ENCODE data around the gene SORBS1.

SORBS1 gene

DNA sequence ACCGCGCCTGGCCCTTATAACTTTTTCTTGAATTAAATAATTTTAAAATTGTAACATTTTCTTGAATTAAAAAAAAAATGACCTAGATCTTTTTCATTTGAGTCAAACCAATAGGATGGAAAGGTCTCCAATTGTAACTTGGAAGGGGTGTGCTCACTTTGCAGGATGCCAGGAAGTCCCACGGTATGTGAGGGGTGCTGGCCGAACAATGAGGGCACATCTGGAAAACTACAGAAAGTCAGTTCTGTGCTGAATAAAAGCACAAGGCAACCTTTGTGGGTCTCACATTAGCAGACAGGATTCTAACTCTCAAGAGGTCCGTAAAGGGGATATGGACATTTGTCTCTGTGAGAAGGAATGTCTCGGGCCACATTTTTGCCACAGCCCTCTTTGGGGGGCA lies 217.6 kb downstream of the SORBS1 start:
- no peak for DNase-seq (ENCODE audit: low read depth)

DNA sequence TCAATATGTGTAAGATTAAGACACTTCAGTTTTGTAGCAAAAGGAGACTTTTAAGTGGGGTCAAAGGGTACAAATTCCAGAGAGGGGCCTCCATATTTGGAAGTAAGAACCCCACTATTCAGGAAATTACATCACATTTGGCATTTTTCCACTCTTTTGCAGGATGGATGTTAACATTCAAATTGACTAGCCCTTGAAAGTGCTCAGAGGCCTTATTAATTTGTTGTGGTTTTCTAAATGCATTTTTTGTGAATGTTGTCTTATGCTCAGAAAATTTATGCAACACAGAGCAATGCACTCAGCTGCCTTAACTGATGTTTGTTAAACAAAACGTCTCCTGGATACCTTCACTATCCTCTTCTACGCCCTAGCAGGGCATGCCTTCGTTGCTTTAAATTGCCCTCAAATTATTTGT lies 219.4 kb downstream of the SORBS1 start:
- DNase-seq (ENCODE audit: low read depth): no peak

DNA sequence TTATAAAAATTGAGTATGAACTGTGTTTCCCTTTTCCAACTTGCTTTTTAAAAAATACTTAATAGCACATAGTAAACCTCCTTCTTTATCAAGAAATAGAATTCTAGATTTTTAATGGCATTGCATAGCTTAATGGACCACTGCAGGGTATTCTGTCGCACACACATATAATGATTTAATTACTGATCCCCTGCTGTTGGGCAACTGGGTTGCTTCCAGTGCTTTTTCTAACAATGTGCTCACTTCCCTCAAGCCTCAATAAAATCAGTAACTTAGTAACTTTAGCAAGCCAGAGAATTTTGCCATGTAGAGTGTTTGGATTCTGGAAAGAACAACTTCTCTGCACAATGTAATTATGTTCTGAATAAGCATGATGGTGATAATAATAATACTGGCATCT lies 221.3 kb downstream of the SORBS1 start:
- no peak for DNase-seq (ENCODE audit: low read depth)

DNA sequence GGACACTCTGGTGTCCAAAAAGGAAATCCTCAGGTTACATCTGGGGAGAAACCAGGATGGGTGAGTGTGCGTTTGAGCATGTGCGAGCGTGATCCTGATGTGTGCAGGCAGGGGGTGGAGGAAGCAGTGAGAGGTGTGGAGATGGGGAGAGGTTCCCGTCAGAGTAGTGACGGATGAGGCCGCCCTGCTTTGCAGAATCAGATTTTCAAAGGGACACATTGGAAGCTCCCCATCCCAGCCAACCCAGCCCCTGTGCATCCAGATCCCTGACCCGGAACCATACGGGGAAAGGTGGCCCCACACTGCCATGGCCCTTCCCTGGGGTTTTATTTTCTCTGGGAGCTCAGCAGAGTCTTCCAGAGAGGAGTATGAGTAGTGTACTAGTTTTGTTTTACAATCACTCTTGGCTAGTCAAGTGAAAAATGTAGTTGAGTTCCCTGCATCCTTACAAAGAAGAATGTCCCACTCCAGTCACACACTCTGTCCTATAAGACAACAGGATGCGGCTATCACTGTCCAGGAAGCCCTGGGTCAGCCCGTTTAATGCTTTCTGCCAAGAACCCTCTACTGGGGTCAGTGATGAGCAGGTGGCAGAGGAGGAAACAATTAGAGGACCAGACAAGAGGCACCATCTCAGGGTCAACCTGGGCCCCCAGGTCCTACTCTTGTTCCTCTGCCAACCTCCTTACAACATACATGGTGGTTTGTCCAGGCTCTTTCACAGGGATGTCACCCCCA lies 223.6 kb downstream of the SORBS1 start:
- DNase-seq (ENCODE audit: low read depth): no peak

DNA sequence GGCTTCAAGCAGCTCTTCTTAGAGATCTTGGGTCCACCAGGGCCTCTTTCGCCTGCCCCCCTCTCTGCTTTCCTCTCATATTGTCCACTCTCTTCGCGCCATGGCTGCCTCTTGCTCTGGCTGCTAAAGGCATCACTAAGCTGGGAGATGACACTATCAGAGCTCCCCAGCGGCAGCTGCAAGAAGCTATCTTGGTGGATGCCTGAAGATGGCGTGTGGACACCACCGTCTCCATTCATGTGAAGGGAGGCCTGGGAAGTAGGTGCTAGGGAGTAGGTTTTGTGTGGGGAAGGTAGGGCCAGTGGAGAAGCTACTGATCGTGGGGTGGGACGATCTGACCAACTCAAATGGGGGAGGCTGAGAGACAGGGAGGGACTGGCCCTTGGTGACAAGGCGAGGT lies 224.5 kb downstream of the SORBS1 start:
- DNase-seq (ENCODE audit: low read depth): no peak

DNA sequence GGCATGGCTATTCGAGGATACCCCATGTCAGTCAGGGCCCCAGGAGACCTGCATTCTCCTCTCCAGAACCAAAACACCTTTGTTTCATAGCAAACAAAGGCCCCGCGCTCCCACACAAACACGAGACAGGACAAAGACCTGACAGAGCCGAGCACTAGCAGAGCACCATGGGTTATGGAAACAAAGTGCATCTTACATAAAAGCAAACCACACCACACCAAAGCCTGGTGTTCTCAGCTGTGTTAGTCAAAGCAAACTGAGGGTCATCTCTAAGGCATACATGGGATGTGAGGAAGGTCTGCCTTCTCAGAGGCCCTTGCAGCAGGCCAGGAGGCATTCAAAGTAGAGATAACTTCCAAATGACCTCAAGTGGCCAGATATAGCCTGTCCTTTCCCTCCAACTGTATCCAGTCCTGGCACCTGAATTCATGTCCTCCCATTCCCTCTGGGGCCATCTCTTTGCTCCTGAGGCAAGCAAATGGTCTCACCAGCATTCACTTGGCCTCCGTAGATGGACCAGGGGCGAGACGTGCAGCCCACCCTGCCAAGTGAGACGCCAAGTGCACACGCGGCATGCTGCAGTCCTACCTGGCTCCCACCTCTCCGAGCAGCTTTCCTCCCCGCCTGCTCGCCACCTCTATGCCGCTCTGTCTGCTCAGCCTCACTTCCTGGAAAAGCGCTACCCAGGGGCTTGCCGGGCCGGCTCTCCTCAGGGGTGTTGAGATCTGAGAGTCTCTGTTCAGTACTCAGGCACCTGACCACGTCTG lies 225.1 kb downstream of the SORBS1 start:
- no peak for DNase-seq (ENCODE audit: low read depth)

DNA sequence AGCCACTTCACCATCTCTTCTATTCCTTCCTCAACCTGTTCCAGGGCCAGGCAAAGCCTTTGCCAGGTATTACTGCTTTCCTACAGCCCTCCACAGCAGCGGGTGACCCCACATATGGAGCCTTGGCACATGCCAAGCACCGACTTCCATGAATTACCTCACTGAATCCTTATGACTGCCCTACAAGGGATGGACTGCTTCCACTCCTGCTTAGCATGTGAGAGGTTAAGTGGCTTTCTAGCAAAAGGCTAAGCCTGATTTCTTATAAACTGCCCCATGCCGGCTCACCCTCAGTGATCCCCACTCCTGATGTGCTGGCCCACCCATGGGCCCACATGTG lies 226.4 kb downstream of the SORBS1 start:
- no peak for DNase-seq (ENCODE audit: low read depth)

DNA sequence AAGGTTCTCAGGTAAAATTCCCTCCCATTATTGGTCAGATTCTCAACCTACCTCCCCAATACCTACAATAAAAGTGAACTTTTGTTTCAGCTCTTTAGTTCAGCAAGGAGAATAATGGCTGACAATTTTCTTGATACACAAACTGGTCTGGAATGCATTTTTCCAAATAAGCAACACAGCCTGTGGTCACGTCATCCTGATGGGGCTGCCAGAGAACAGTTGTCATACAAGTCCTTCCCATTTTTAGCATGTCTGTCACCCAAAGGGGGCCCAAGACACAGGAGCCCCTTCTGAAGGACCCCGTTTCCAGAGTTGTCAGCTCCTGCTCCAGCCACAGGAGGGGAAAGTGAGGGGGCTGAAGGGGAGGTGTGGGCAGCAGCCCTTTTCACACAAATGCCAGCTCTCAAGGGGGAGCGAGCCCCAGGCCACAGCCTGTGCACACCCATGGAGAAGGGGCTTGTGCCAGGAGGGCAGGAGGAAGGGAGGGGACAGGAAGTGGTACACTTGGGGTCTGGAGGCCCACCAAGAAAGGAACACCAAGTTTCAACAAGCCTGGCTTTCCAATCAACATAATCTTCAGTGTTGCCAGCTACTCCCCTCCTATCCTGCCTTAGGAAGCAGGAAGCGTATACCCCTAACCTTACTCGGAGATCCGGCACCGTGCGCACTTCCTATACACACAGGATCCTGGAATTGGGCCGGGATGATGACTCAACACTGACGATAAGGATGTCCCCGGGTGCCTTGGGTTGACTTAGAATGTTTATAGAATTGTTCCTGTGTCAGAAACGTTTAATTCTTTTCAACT lies 227.0 kb downstream of the SORBS1 start:
- no peak for DNase-seq (ENCODE audit: low read depth)

DNA sequence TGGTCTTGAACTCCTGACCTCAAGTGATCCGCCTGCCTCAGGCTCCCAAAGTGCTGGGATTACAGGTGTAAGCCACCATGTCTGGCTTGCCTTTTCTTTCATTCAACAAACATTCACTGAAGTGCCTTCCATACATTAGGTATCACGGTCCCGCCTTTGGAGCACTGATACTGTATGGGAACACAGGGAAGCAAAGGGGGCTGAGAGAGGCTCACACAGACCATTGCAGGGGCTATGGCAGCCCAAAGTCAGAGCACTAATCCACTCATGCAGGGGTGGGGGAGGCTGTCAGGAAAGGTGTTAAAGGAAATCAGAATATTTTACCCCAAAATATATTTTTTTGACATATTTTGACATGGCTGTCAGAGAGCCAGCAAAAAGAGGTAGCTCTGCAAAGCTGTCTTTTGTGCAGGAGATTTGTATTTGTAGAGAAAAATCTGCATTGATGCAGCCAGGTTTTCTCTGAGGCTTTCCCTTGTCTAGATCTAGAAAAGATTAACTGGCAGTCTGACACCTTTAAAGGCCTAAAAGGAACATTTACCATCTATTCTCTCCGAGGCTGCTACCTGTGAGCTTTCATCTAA lies 228.4 kb downstream of the SORBS1 start:
- no peak for DNase-seq (ENCODE audit: low read depth)

DNA sequence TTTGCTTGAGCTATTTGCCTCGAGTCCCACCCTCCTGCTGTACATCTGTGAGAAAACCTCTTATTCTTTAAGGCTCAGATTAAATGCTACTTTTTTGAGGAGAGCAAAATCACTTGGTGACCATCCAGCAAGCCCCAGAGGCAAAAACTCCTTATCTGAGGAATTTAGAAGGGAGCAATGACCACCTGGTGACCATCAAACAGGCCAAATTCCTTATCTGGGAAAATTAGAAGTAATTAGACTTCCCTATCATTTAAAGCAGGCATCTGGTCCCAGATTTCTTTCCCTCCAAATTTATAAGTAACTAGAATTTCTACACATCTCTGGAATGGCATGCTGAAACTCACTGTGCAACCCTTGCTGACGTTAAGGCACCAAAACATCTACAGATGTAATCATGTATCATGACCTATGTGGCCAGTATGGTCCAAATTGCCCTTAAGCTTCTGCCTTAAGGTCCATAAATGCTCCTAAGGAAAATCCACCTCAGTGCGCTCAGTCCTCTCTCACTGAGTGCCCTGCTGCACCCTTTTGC lies 229.5 kb downstream of the SORBS1 start:
- DNase-seq (ENCODE audit: low read depth): no peak

DNA sequence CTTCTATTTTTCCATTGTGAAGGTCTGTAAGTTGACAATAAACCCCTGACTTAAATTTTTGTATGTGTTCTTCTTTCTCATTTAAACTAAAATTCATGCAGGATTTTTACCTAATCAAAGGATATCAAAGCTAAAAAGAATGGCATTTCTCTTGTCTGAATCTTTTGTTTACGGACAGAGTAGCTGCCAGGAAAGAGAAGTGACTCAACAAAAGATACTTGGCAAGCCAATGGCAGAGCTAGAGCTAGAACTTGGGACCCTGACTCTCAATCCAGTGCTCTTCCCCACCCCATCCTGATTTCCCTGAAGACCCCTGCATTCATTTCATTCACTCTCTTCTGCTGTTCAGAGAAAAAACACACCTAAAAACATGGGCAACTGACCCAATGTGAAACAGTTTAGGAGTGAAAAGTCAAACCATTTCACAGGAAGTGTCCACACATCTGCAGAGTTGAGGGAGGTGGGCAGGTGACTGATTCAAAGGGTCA lies 230.2 kb downstream of the SORBS1 start:
- no peak for DNase-seq (ENCODE audit: low read depth)

DNA sequence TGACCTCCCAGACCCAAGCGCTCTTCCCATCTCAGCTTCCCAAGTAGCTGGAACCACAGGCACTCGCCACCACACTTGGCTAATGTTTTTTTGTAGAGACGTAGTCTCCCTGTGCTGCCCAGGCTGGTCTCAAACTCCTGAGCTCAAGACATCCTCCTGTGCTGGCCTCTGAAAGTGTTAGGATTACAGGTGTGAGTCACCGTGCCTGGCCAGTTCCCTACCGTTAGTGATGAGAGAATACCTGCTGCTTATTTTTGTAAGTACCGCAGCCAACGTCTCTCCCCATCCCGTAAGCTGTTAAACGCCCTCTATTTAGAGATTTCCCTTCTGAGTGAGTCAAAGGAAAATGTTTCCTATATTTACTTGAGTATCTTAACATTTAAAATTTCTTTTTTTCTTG lies 231.9 kb downstream of the SORBS1 start:
- DNase-seq (ENCODE audit: low read depth): no peak

DNA sequence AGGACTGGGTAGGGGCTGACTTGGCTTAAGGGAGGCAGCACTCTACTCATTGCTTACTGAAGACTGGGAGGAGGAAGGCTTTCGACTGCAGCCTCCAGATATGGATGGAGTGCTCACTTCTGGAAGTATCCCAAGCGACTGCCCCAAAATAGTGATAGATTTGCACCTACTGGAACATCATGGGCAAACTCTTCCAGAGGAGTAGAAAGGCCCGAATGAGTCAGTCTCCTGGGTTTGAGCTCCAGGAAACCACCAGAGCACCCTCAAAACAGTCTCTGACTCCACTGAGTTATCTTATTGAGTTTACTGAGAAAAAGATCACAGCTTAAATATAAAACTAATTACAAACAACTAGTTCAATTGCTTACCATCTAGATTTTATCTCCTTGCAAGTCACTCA lies 233.2 kb downstream of the SORBS1 start:
- DNase-seq (ENCODE audit: low read depth): no peak

DNA sequence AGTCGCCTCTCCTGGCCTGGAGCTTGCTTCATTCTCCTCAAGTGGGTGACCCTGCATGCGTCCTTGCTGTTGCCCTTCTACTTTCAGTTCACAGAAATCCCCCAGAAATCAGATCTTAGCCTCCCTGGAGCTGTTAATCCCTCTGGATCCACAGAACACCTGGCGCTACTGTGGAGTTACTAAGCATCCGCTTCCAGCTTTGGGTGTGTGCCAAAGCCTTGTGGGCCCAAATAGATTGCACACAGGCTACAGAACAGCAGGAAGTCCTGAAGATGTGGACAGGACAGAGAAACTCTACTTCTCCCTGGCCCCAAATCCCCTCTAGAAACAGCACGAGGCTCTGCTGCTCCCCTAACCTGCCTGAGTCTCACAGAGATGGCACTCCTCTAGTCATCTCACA lies 233.8 kb downstream of the SORBS1 start:
- DNase-seq (ENCODE audit: low read depth): no peak

DNA sequence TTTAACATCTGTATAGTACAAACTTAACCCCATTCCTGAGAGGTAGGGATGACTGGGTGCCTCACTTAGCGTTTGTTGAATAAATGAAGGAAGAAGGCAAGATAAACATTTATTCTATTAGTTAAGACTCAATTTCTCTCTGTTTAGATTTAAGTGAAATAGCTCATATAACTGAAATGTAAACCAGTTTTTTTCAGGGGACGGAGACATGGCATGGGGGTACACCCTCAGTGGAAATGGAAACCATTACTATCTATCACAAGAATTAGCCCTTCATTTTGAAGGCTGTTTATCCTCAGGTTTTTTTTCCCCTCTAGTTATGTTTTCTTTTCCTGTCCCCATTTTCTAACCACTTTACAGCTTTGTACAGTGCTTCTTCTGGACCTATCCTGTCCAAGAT lies 234.8 kb downstream of the SORBS1 start:
- no peak for DNase-seq (ENCODE audit: low read depth)

DNA sequence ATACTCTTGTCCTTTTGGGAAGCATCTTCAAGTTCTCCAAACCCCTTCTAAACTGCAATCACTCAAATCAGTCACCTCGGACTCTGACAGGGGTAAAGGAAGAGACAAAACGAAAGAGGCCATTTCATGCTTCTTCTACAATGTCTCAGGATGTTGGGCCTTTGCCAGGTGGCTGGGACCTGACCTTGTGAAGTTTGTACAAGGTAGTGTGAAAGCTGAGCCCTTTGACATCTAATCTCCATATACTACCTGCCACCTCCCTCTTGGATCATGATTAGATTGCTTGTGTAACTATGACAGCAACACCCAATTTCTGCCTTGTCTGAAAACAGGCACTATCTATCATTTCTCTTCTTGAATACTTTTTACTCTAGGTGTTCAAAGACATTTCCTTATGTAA lies 235.3 kb downstream of the SORBS1 start:
- DNase-seq (ENCODE audit: low read depth): no peak

DNA sequence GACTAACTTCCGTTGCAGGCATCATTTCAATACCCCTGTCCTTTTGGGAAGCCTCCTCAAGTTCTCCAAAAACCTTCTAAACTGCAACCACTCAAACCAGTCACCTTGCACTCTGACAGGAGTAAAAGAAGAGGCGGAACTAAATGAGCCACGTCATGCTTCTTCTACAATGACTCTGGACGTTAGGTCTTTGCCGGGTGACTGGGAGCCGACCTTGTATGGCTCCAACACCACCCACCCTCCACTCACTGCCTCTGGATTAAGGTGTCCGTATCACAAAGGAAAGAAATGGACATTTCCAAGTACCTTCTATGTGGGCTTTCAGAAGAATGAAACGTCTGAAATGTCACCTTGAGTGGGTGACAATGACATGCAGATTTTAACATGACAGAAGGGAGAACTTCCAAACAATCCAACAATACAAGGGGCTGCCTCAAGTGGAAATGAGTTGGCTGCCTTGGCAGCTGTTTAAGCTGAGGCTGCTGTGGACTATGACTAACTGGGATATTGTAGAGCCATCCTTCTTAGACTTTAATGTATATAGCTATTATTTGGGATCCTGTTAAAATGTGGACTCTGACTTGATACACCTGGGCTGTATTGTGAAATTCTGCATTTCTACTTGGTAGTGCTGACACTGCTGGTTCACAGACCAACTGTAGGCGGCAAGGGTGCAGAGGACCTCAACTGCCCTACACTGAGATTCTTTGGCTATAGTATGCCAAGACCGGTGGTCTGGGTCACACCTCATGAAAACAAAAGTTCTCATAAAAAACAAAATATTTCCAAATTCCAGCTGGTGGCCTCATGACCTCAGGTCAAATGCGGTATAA lies 236.5 kb downstream of the SORBS1 start:
- DNase-seq (ENCODE audit: low read depth): no peak

DNA sequence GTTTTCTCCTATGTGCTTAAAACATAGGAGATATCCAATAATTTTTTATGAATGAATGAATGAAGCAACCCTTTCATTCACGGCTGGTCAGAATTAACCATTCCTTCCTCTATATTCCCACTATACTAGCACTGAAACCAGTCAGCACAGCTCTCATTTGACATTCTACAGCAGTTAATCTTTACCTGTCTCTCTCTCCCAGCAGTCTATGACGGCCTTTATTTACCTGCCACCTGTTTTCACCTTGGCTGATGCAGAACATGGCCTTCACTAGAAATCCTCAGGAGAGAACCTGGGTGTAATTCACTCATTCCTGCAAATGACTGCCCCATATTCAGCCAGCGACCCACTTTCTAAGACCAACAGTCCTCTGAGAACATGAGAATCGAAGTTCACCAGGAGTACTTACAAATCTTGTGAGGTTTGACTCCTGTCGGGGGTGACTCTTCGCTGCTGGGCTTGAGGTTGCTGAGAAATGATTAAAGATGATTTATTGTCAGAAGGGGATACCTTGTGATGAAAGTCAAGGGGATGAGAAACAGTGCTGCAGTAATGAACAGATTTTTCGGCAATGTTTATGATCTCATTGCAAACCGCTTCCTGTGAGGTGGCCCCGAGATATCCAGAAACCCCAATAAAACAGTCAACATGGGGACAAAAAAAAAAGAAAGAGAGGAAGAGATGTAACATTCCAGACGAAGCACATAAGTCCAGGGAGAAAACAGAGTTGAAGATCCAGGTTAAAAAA lies 239.4 kb downstream of the SORBS1 start:
- no peak for DNase-seq (ENCODE audit: low read depth)

DNA sequence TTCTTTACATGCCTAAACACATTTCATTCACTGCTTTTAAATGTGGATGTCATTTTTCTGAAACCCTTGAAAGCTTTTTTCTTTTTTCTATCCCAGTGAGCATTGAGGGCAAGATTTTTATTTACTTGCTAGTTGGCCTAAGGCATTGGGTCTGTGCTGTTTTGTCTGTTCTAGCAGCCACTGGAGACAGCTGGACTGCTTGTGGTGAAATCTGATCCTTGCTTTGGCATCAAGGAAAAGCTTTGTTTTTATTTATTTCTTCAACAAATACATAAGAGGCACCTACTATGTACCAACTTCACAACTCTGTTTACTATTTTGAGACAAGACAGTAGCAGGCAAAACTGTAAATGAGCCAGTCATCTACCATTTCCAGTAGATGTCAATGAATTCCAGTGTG lies 241.9 kb downstream of the SORBS1 start:
- no peak for DNase-seq (ENCODE audit: low read depth)

DNA sequence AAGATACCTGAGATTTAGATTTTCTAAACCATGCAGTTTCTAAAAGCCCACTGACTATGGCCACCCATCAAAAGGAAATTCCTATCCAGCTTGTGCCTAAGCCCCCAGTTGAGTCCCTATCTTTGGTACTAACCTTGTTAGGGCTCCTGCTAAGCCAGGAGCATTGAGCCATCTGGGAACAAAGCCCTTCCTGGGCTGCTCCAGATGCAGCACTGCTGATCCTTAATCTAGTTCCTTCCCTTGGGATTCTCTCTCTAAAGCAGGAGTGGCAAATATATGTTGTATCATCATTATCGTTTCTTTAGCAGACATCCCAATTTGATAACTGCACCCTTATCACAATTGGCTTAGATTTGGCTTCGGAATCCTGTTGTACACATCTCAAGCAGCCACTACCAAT lies 245.7 kb downstream of the SORBS1 start:
- no peak for DNase-seq (ENCODE audit: low read depth)
